Hematopoietic multipotent progenitor cell treated with erythropoietin and hydrocortisone succinate and interleukin-3 and kit ligand, for 15 days (in vitro differentiated cells): ENCODE results near the gene TCHP.
A peak's percentile ranks its signal among the peaks of the same experiment; 100 is the strongest.
"Not testable (repeated sequence)": the region's sequence is repeated elsewhere in the genome, so short reads cannot be mapped to it uniquely, and the experiment has no call there.

Source experiments
- DNase-seq: peaks from one replicate; pipeline ENCODE4 v3.0.0-alpha.2; 2015; ENCODE audit warnings: low spot score

TCHP gene

GRCh38 chr12:109910254-109910968 lies 10.3 kb downstream of the TCHP start:
- DNase-seq: no peak

- DNase-seq: peak; percentile 16
Observed at GRCh38 chr12:109910969-109911348, 10.9 kb downstream of the TCHP start.

- no peak for DNase-seq
Observed at GRCh38 chr12:109912855-109913321, 12.8 kb downstream of the TCHP start.

GRCh38 chr12:109914461-109914860 lies 14.4 kb downstream of the TCHP start:
- DNase-seq: no peak

GRCh38 chr12:109915171-109916040 lies 15.3 kb downstream of the TCHP start:
- DNase-seq: no peak

- no peak for DNase-seq
Observed at GRCh38 chr12:109916045-109916444, 16.0 kb downstream of the TCHP start.

- DNase-seq: no peak
Observed at GRCh38 chr12:109919456-109919855, 19.4 kb downstream of the TCHP start.

- no peak for DNase-seq
Observed at GRCh38 chr12:109920261-109920780, 20.2 kb downstream of the TCHP start.

GRCh38 chr12:109921982-109922381 lies 21.9 kb downstream of the TCHP start:
- DNase-seq: no peak

- no peak for DNase-seq
Observed at GRCh38 chr12:109923038-109923437, 23.0 kb downstream of the TCHP start.

- DNase-seq: no peak
Observed at GRCh38 chr12:109923481-109924245, 23.6 kb downstream of the TCHP start.

- DNase-seq: no peak
Observed at GRCh38 chr12:109925185-109925840, 25.2 kb downstream of the TCHP start.

- no peak for DNase-seq
Observed at GRCh38 chr12:109926016-109926415, 25.9 kb downstream of the TCHP start.

GRCh38 chr12:109926488-109927210 lies 26.6 kb downstream of the TCHP start:
- DNase-seq: no peak

- peak; percentile 44 for DNase-seq
Observed at GRCh38 chr12:109927622-109928021, 27.5 kb downstream of the TCHP start.

GRCh38 chr12:109928058-109928656 lies 28.1 kb downstream of the TCHP start:
- DNase-seq: no peak

GRCh38 chr12:109929326-109929725 lies 29.3 kb downstream of the TCHP start:
- not testable (repeated sequence) for DNase-seq

GRCh38 chr12:109930028-109930800 lies 30.1 kb downstream of the TCHP start:
- DNase-seq: no peak

GRCh38 chr12:109931143-109931542 lies 31.1 kb downstream of the TCHP start:
- DNase-seq: no peak
